SKM-1 (cell line): ENCODE results near the gene BATF.
A peak's percentile ranks its signal among the peaks of the same experiment; 100 is the strongest.

Experiments
- DNase-seq: peaks from one replicate; lab custom pipeline; 2025; ENCODE audit not compliant: unreplicated experiment; lab: John Stamatoyannopoulos, UW

BATF gene

DNA sequence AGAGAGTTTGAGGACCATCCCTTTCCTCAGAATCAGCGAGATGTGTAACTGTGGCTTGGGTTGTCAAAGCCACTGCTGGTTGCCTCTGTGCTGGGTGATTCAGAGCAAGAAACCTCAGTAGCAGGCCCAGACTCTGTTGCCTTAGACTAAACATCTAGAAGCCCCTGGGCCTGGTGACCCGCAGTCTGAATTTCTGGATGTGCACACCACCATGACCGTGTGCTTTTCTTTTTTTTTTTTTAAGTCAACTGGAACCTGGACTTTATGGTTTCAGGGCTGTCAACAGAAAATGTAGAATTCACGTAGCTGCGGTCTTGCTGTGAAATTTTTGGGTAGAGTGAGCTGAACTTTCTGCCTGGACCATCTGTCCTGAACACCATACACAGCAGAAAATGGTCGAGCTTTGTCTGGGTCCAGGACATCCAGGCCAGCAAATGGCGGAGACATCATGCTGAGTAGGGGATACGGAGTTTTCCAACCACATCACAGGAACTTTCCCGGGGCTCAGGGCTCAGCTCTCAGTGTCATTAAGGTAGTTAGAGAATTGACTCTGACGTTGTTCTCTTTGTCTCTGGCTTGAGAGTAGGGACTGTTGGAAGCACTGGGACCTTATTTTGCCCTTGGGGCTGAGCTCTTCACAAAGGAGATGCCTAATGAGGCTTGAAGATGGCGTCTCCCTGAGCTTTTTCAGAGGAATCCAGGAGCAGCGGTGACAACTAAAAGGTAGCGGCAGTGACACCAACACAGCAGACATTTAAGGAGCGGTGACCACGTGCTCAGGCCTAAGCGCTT is 23.0 kb upstream of the BATF start:
- no peak for DNase-seq

- no peak for DNase-seq
Measured at GRCh38 chr14:75501080-75501479, 21.2 kb upstream of the BATF start.

DNA sequence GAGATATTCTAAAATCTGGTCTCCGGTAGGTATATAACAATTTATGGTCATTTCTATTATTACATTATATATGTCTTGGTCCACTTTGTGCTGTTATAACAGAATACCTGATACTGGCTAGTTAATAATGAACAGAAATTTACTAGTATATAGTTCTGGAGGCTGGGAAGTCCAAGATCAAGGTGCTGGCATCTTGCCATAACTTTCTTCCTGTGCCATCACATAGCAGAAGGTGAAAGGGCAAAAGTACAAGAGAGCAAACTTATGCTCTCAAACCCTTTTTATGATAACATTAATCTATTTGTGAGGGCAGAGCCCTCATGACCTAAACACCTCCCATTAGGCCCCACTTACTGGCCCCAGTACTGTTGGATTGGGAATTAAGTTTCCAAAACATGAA is 17.9 kb upstream of the BATF start:
- no peak for DNase-seq

DNA sequence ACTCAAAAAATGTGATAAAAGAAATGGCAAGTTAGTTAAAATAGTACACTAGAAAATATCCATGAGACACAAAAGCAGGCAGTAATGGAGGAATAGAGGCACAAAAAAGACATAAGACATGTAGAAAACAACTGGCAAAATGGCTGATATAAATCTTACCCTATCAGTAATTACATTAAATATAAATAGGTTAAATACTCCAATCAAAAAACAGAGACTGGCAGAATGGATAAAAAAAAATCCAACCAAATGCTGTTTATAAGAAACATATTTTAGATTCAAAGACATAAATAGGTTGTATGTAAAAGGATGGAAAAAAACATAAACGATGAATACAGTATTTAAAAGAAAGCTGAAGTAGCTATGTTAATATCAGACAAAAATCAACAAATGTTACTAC is 15.3 kb upstream of the BATF start:
- DNase-seq: no peak

GRCh38 chr14:75510547-75510946 is 11.7 kb upstream of the BATF start:
- no peak for DNase-seq

DNA sequence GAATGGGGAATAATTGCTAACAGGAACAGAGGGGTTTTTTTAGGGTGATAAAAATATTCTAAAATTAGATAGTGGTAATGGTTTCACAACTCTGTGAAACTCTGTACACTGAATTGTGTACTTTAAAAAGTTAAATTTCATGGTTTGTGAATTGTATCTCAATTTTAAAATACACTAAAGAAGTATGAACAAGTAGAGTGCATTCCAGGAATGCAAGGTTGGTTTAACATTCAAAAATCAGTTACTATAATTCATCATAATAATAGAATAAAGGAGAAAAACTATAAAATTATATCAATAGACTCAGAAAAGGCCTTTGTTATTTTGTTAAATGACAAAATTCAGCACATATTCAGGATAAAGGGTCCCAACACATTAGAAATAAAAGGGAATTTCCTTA is 11.1 kb upstream of the BATF start:
- DNase-seq: no peak

DNA sequence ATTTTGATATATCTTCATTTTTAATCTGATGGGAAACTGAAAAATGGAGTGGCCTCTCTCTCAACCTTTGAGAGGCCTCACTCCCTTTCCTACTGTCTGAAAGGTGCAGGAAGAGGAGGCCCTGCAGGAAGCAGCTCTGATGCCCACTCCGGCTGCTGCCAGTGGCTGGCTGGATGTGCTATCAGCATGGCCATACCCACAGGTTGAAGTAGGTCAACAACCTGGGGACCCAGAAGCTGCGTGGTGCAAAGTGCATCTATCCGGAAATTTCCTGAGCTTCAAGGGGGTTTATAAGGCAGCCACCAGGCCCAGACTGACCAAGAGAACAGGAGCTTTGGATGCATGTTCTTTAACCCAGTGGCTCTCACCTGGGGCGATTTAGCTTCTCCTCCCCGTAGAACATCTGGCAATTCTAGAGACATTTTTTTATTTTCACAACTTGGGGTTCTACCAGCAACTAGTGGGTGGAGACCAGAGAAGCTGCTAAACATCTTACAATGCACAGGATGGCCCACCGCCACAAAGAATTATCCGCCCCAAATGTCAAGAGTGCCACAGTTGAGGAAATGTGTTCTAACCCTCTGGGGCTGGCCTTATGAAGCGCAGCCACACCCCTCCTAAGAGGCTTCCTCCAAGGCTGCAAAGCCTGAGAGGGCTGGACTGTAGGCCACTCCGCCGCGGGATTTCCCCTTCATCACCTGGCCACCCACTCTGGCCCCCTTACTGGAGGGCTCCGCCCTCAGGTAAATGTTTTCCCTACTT is 8.2 kb upstream of the BATF start:
- DNase-seq: no peak

- no peak for DNase-seq
Measured at GRCh38 chr14:75514673-75515628, 7.3 kb upstream of the BATF start.

GRCh38 chr14:75515629-75515996 is 6.7 kb upstream of the BATF start:
- DNase-seq: peak; percentile 27

DNA sequence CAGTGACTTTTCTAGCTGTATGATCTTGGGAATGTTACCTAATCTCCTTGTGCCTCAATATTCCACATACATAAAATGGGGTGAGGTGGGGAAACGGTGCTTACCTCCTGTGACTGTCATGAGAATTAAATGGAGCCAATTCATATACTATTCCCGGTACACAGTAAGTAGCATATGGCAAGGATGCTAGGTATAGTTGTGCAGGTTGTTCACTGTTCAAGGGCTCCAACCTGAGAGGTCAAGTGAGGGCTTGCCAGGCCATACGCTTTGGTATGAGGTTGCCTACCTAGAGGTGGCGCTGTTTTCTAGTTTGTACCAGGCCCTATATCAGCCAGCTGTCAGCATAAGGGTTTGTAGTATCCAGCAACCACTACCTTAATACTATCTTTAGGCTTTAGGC is 3.6 kb upstream of the BATF start:
- peak; percentile 26 for DNase-seq

GRCh38 chr14:75519394-75519793 is 2.9 kb upstream of the BATF start:
- DNase-seq: no peak

DNA sequence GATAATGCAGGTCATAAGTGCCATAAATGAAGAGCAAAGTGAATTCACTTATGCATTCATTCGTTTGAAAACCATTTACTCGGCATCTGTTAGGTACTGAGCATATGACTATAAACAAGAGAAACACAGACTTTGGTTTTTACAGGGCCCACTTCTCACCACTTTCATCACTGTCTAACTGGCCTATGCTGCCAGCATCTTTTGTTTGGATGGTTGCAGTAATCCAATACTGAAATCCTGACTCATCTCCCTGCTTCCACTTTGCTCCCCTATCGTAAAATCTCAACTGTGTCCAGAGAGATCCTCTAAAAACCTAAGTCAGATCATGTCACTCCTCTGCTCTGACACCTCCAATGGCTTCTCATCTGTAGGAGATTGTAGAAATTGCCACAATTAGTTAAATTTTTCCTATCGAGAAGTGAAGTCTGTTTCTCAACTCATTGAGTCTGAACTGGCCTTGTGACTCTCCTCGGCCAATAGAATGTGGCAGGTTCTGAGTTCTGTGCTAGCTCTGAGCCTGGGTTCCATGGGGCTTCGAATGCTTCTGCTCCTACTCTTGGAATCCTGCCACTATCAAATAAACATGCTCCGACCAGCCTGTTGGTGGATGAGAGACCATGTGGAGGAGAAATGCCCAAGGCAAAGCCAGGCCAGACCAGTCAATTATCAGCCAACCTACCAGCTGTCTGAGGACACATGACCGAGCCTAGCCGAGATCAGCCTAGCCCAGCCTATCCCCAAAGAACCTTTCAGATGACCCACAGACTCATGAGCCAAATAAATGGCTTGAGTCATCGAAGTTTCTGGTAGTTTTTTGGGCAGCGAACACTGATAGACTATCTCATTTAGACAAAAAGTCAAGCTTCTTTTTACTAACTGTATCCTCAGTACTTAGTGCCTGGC is 2.2 kb upstream of the BATF start:
- DNase-seq: no peak

GRCh38 chr14:75520852-75521251 is 1.4 kb upstream of the BATF start:
- DNase-seq: no peak

DNA sequence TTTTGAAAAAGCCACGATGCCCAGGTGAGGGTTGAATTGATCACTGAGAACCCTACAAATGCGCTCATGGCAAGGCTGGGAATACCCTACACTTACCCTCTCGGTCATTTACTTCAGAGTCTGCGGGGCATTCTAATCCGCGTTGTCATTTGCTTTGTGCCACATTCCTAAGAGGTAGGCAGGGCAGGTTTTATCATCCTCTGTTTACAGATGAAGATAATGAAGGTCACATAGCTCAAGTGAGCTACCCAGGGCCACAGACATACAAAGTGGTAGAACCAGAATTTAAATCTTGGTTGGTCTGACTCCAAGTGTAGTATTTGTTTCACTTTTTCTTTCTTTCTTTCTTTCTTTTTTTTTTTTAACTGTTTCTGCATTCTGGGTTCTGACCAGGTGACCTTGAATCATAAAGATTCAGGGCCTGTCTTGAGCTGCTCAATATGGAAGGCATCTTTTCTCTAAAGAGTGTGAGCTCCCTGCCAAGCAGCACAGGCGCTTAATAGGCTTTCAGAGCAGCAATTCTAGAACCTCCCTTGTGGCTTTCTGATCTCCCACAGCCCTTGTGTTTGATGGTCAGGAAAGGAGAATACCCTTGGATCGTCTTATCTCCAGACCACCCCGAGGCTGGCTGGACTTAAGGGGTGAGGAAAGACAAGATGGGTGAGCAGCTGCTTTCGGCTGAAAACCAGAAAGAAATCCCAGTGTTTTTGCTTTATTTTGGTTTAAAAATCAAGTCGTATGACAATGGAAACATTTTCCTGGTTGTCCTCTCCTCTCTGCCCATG is 662 bp upstream of the BATF start:
- DNase-seq: no peak

DNA sequence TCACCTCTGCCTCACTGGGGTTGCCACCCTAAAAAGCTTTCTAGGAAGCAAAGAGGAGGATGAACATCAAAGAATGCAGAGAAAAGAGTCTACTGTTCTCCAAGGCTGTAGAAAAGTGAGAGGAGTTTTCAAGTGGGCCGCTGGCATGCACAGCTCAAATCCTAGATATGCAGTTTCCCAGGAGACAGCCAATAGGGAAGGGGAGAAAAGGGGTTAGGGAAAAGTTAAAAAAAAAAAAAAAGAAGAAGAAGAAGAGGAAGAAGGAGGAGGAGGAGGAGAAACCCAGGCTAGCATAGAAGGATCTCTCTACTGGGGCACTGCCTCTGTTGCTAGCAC is 682 bp downstream of the BATF start:
- no peak for DNase-seq

DNA sequence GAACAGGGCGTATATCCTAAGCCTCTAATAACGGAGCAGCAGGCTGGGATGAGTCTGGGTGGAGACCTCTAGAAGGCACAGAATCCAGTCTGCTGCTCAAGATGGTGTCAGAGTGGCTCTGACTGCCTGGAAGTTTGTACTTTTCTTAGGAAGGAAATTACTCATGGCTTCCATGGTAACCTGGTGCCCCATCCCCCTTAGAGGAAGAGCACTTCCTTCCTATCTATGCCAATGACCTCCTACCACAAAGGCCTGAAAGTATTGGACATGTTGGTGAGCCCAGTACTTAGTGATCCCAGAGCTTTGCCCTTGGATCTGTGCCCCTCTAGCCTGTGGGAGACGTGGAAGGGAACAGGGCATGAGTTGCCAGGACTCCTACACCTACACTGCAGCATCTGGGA is 1.5 kb downstream of the BATF start:
- DNase-seq: no peak

DNA sequence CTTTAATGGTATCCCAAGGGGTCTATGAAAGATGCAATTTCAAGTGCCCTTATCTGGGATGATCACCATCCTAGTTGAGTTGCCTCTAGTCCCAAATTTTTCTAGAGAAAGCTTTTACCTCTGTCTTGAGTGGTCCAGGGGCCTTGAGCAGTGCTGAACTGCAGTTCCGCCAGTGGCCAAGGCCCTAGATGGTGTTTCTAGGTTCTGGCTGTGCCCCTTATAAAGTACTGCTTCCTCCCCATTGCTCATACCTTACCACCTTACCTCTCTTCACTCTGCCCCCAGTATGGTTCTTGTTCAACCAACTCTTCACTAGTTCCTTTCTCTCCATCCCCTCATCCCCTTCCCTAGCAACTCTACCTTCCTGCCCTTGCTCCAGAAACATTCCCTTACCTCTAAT is 3.7 kb downstream of the BATF start:
- DNase-seq: no peak

- DNase-seq: no peak
Measured at GRCh38 chr14:75527449-75528163, 5.3 kb downstream of the BATF start.

GRCh38 chr14:75531256-75531655 is 9.0 kb downstream of the BATF start:
- no peak for DNase-seq
